ENCODE results near the gene KCNG1. TPM values are rescaled to one million over a fixed set of nuclear protein-coding genes. Genes with fewer than 3 reads are reported as not detected.

The KCNG1 gene
- total and polyA plus RNA-seq, 7 donors = 0.03 to 0.12 (median 0.03) TPM; not detected in 4

DNA sequence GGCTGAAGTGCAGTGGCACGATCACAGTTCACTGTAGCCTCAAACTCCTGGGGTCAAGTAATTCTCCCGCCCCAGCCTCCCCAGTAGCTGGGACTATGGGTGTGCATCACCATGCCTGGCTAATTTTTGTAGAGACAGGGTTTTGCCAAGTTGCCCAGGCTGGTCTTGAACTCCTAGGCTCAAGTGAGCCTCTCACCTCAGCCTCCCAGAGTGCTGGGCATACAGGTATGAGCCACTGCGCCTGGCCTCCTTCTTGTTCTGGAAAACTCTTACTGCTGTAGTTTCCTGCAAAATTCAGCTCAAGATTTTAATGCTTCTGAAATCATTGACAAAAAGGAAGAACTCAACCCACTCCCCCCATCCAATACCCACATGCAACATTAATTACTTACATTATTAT, 21.9 kb upstream of the KCNG1 start:
- H3K27me3 ChIP-seq (ENCODE audit: insufficient read depth in 3 of 3, low read length in 2 of 3) = peaks cover 2 to 13% (median 4%) of the 10 kb centered on the region in 3 donors

DNA sequence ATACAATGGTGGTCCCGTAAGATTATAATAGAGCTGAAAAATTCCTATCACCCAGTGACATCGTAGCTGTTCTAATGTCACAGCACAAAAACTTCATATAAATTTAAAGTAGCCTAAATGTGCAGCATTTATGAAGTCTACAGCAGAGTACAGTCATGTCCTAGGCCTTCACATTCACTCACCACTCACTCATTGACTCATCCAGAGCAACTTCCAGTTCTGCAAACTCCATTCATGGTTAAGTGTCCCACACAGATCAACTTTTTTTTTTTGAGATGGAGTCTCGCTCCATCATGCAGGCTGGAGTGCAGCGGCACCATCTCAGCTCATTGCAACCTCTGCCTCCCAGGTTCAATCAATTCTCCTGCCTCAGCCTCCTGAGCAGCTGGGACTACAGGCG, 20.9 kb upstream of the KCNG1 start:
- DNase-seq (no peak), ATAC-seq (no peak)
- Histone ChIP-seq H3K4me3 (no peak overlapping the region), H3K9me3 (no peaks in the 10 kb centered on the region), H3K36me3 (ENCODE audit: insufficient read depth in 1 of 2, low read depth in 1 of 2) (no peaks in the 10 kb centered on the region), H3K4me1 (no peaks in the 10 kb centered on the region), H3K27me3 (ENCODE audit: insufficient read depth in 3 of 3, low read length in 2 of 3) (peaks cover 0 to 18% (median 2%) of the 10 kb centered on the region in 3 donors), H3K27ac (no peak overlapping the region)
- TF ChIP-seq, protein P1, sequence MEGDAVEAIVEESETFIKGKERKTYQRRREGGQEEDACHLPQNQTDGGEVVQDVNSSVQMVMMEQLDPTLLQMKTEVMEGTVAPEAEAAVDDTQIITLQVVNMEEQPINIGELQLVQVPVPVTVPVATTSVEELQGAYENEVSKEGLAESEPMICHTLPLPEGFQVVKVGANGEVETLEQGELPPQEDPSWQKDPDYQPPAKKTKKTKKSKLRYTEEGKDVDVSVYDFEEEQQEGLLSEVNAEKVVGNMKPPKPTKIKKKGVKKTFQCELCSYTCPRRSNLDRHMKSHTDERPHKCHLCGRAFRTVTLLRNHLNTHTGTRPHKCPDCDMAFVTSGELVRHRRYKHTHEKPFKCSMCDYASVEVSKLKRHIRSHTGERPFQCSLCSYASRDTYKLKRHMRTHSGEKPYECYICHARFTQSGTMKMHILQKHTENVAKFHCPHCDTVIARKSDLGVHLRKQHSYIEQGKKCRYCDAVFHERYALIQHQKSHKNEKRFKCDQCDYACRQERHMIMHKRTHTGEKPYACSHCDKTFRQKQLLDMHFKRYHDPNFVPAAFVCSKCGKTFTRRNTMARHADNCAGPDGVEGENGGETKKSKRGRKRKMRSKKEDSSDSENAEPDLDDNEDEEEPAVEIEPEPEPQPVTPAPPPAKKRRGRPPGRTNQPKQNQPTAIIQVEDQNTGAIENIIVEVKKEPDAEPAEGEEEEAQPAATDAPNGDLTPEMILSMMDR (IDR thresholded peaks at IDR 0.05) = no peak
- intact Hi-C loops (cut with DNase I) = no loop called here
- 86 to 92% (median 88%) methylated on average over 5 of the region's 5 CpGs for WGBS, 3 donors

More for the DNA sequence above, 21.9 kb upstream of the KCNG1 start:
- no peak for ATAC-seq
- Histone ChIP-seq H3K4me3 (no peak overlapping the region), H3K36me3 (ENCODE audit: insufficient read depth in 1 of 2, low read depth in 1 of 2) (no peaks in the 10 kb centered on the region), H3K4me1 (no peaks in the 10 kb centered on the region), H3K9me3 (no peaks in the 10 kb centered on the region), H3K27ac (no peak overlapping the region)
- TF ChIP-seq, protein P1 (IDR thresholded peaks at IDR 0.05) = no peak
- no peak for DNase-seq
- intact Hi-C loops (cut with DNase I) = no loop called here
- 74 to 94% (median 86%) methylated on average over 3 of the region's 3 CpGs for WGBS, 3 donors

DNA sequence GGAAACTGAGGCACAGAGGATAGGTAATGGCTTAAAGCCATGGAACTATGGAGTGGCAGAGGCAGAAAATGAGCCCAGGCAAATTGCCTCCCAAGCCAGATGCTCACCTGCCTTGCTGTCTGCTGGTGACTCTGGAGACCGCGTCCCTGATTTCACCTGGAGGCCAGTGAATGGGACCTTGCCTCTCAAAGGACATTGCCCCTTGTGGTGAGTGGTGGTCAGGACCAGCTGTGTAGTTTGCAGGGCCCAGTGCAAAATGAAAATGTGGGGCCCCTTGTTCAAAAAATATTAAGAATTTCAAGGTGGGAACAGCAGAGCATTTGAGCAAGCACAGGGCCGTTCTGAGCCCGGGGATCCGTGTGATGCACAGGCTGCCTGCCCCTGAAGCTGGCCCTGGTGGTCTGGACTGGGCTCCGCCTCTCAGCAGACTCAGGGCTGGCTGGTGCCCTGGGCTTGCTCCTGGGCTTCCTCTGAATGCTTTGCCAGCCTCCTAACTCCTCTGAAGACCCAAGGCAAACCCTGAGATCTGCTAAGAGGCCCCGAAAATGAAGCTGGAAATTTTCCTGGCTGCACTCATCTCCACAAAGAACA, 19.8 kb upstream of the KCNG1 start:
- Histone ChIP-seq H3K27ac (no peak overlapping the region), H3K4me1 (no peaks in the 10 kb centered on the region), H3K9me3 (no peaks in the 10 kb centered on the region), H3K36me3 (ENCODE audit: insufficient read depth in 1 of 2, low read depth in 1 of 2) (no peaks in the 10 kb centered on the region), H3K4me3 (no peak overlapping the region), H3K27me3 (ENCODE audit: insufficient read depth in 3 of 3, low read length in 2 of 3) (peaks cover 0 to 18% (median 2%) of the 10 kb centered on the region in 3 donors)
- intact Hi-C loops (cut with DNase I) = no loop called here
- 49 to 55% (median 52%) methylated on average over 7 of the region's 7 CpGs for WGBS, 3 donors
- TF ChIP-seq, protein P1 (IDR thresholded peaks at IDR 0.05) = no peak
- DNase-seq (no peak), ATAC-seq (no peak)

DNA sequence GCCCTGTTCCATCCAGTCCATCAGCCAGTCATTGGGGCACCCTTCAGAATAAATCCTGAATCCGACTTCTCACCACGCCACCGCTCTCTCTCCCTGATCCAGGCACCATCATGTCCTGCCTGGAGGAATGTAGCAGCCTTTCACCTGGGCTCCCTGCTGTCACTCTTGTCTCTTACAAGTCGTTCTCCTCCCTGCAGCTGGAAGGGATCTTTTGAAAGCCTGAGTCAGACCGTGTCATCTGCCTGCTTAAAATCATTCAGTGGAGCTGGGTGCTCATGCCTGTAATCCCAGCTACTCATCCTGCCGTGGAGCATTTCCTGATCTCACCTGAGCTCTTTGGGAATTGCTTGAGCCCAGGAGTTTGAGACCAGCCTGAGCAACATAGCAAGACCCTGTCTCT, 19.2 kb upstream of the KCNG1 start:
- H3K27me3 ChIP-seq (ENCODE audit: insufficient read depth in 3 of 3, low read length in 2 of 3) = peaks cover 0 to 18% (median 2%) of the 10 kb centered on the region in 3 donors
- no peaks in the 10 kb centered on the region for H3K36me3 ChIP-seq (ENCODE audit: insufficient read depth in 1 of 2, low read depth in 1 of 2)

More for the DNA sequence above, 19.2 kb upstream of the KCNG1 start:
- no peak overlapping the region for H3K4me3 ChIP-seq
- 58 to 65% (median 58%) methylated on average over 6 of the region's 6 CpGs for WGBS, 3 donors
- intact Hi-C loops (cut with DNase I) = no loop called here
- H3K9me3 ChIP-seq = no peaks in the 10 kb centered on the region
- ATAC-seq (no peak), DNase-seq (no peak)
- no peaks in the 10 kb centered on the region for H3K4me1 ChIP-seq
- TF ChIP-seq, protein P1 (IDR thresholded peaks at IDR 0.05) = no peak
- H3K27ac ChIP-seq = no peak overlapping the region
